KBM-7 (cell line): ENCODE results near the gene CACFD1.

Experiments
- DNase-seq: peaks from one replicate; pipeline ENCODE4 v3.0.0-alpha.2; 2015
- in situ Hi-C: fragments of 300-500 bp; cut with MboI; formaldehyde crosslinking; loops from 2 replicates; pipeline ENCODE4 v1.14.3; 2020; ENCODE audit warnings: low sequenced_read_pairs, low pct_unique_long_range_greater_than_20kb, mixed read lengths

The CACFD1 gene

GRCh38 chr9:133460405-133461175 is 812 bp downstream of the CACFD1 start:
- in situ Hi-C loops: no loop called here
- no peak for DNase-seq

- DNase-seq: no peak
- in situ Hi-C loops: no loop called here
Measured at GRCh38 chr9:133461975-133462374, 2.2 kb downstream of the CACFD1 start.

- no peak for DNase-seq
- in situ Hi-C loops: no loop called here
Measured at GRCh38 chr9:133463234-133463863, 3.6 kb downstream of the CACFD1 start.

- no peak for DNase-seq
- in situ Hi-C loops: no loop called here
Measured at GRCh38 chr9:133463864-133464615, 4.3 kb downstream of the CACFD1 start.

GRCh38 chr9:133464638-133465037 is 4.9 kb downstream of the CACFD1 start:
- DNase-seq: no peak

GRCh38 chr9:133465984-133466383 is 6.2 kb downstream of the CACFD1 start:
- in situ Hi-C loops: no loop called here
- no peak for DNase-seq

More at GRCh38 chr9:133464638-133465037, 4.9 kb downstream of the CACFD1 start:
- in situ Hi-C loops: no loop called here

GRCh38 chr9:133467101-133467500 is 7.3 kb downstream of the CACFD1 start:
- in situ Hi-C loops: no loop called here
- no peak for DNase-seq

GRCh38 chr9:133468374-133468773 is 8.6 kb downstream of the CACFD1 start:
- in situ Hi-C loops: no loop called here
- DNase-seq: no peak

GRCh38 chr9:133468777-133469421 is 9.1 kb downstream of the CACFD1 start:
- no peak for DNase-seq
- in situ Hi-C loops: no loop called here

- in situ Hi-C loops: no loop called here
- no peak for DNase-seq
Measured at GRCh38 chr9:133470427-133470924, 10.7 kb downstream of the CACFD1 start.

GRCh38 chr9:133470988-133471387 is 11.2 kb downstream of the CACFD1 start:
- in situ Hi-C loops: no loop called here
- no peak for DNase-seq

GRCh38 chr9:133471551-133472276 is 11.9 kb downstream of the CACFD1 start:
- in situ Hi-C loops: no loop called here
- DNase-seq: no peak

- in situ Hi-C loops: no loop called here
- no peak for DNase-seq
Measured at GRCh38 chr9:133472277-133472645, 12.5 kb downstream of the CACFD1 start.

- in situ Hi-C loops: no loop called here
- DNase-seq: no peak
Measured at GRCh38 chr9:133472753-133473378, 13.1 kb downstream of the CACFD1 start.

GRCh38 chr9:133473743-133474142 is 14.0 kb downstream of the CACFD1 start:
- in situ Hi-C loops: no loop called here
- DNase-seq: no peak

- peak; percentile 85 for DNase-seq
- in situ Hi-C loops: no loop called here
Measured at GRCh38 chr9:133474215-133474614, 14.4 kb downstream of the CACFD1 start.

- in situ Hi-C loops: no loop called here
- no peak for DNase-seq
Measured at GRCh38 chr9:133474853-133475252, 15.1 kb downstream of the CACFD1 start.

GRCh38 chr9:133475292-133476012 is 15.7 kb downstream of the CACFD1 start:
- in situ Hi-C loops: no loop called here
- DNase-seq: no peak
